A549 (cell line): ENCODE results near the gene CHST15.

Experiments used
- CTCF ChIP-seq: fragments of >200 bp; sonication (Bioruptor Twin); formaldehyde crosslinking; IDR thresholded peaks from 3 replicates; pipeline ENCODE4 v1.5.1; 2016
- MAX ChIP-seq: IDR thresholded peaks from 2 replicates; pipeline ENCODE4 v1.6.1; 2012
- MYC ChIP-seq: IDR thresholded peaks from 2 replicates; pipeline ENCODE4 v1.6.1; 2012; ENCODE audit warnings: mild to moderate bottlenecking, inconsistent platforms, low read length, improper control_type of control experiment, borderline replicate concordance
- RCOR1 ChIP-seq: fragments of 150-350 bp; IDR thresholded peaks from 2 replicates; pipeline ENCODE4 v1.6.1; 2014; ENCODE audit warnings: antibody characterized with exemption, low read length, low read depth
- USF2 ChIP-seq: fragments of 450-650 bp; IDR thresholded peaks from 2 replicates; pipeline ENCODE4 v1.6.1; 2014; ENCODE audit warnings: antibody characterized with exemption

GRCh38 chr10:124099604-124100003, 6.2 kb upstream of the CHST15 start:
- TF ChIP-seq RCOR1 (no peak), MYC (no peak), USF2 (no peak), MAX (no peak), CTCF (no peak)
